GM18507 (cell line): ENCODE measurements around the gene MANBA.

Experiments used
- DNase-seq: peaks from one replicate; pipeline ENCODE4 v3.0.0; 2011; ENCODE audit warnings: low read depth; ENCODE audit not compliant: insufficient read length; ENCODE audit errors: extremely low spot score
- FAIRE-seq: peaks from 2 replicates; lab custom pipeline; 2011; peaks lifted over from hg19 to GRCh38; lab: Jason Lieb, UNC

The MANBA gene

DNA sequence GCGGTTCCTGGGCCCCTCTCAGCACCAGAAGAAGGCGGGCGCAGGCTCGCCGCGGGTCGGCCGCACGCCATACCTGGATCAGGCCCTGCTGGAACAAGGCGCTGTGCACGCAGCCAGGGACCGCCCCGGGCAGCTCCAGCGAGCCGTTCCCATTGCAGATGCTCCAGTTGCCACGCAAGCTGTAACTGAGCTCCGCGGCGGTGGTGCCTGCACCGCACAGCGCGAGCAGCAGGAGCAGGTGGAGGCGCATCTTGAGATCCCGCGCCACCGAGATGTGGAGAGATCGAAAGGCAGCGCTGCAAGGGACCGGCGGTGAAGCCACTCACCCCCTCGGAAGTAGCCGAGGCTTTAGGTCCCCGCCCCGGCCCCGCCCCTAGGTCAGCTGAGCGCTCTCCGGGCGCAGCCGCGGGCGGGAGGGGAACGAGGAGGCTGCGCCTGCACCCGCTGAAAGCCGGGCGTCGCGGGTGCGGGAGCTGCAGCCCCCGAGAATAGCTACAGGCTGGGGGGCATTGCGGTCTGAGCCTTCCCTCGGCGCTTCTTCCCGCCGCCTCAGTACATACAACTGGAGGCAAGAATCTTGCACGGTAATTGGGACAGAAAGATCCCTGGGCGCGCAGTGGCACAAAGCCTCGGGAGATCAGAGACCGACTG is at the start of gene MANBA:
Gene MANBA, minus strand, starts transcription at position 324 of the 651 bp plus-strand sequence. Its CDS starts 74 bp downstream, at position 250.
- FAIRE-seq: peak; percentile 93
- DNase-seq: peak; percentile 88

DNA sequence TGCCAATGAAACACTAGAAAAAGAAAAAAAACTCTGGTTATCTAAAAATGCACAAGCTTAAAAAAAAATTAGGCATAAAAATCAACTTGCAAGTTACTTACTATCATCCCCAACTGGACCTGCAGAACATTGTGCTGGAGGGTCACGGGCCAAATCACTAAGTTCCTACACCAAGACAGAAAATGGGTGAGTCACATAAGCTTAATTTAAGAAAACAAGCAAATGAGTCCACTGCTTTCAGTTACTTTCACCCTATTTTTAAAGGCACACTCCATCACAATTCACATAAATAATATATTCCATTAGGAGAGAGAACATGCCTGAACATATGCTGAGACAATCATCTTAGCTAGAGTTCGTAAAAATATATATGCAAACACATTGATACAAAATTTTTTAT is 48.9 kb upstream of the MANBA start:
- no peak for FAIRE-seq
- no peak for DNase-seq

DNA sequence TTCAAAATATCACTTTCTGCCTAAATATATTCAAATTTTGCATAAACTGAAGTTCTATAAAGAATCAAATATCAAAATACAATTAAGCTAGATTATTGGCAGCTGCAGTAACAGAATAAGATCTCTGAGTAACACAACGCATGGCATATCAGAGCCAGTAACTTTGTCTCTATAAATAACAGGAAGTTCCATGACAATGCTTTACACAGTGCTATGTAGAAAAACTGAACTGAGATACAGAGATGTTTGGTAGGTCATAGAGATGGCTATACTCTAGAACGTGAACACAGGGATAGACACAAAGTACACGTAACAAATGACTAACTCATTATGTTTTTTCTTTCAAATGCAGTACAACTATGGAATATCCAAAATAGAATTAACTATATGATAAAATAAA is 48.4 kb upstream of the MANBA start:
- FAIRE-seq (no peak), DNase-seq (no peak)

DNA sequence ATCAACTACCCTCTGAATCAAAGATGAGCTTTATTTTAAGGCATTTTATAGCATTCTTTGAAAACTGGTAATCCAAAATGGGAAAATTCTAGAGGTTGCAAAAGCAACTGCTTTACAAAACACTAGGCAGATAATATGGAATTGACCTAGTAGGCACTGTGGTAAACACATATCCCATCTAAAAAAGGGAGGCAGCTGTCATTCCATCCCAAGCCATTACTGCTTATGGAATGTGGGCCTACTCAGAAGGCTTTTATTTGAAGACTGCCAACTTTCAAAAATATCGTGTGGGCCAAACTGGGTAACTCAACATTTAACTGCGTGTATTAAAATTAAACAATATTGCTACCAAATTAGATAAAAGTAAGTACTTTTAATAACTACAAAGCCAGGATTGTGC is 47.2 kb upstream of the MANBA start:
- DNase-seq: no peak
- FAIRE-seq: peak; percentile 24

DNA sequence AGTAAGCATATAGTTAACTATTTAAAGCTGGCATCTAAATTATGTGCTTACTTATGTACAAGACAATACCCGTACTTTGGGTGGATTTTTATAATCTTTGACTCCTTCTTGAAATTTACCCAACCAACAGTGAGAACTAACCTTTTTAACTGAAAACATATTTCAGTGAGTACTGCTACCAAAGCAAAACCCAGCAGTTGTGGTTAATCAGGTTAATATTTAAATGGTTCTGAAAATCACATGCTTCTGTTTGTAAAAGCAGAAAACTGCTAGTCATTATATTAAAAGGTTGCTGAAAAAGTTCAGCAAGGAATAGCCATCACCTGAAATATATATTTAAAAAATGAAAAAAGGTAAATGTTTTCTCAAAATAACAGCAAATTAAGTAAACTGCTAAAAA is 46.6 kb upstream of the MANBA start:
- DNase-seq (peak; percentile 5), FAIRE-seq (peak; percentile 79)

DNA sequence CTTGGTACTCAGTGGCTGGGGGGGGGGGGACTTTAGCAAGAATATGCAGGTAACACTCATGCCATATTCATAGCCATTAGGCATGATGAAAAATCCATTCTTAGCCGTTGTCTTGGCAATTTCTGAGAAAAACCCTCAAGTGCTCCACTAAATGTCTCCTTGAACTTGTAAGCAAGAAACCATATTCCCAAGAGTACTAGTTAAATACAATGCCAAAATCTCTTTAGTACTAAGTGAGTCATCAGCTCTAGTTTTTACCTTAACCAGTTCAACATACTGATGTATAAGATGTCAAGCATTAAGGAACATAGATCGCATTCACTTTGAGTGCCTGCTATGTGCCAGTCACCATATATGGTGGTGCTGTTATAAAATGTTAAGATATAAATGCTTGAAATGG is 39.0 kb upstream of the MANBA start:
- DNase-seq (no peak), FAIRE-seq (no peak)

DNA sequence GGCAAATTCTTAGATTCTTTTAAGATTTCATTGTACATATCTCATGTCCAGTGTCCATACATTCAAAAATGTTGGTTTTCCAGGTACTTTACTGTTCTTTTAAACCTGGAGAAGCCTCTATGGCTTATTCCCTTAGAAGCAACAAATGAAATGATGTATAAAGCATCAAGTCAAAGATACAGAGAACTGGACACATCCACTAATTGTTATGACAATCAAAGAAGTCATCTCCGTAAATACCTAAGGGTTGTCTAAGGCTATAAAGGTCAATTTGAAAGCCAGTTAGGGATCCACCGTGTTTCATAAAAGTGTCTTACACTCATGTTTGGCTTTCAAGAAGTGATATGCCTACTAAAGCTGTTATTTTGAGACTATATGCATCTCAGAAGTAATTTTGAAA is 34.2 kb upstream of the MANBA start:
- FAIRE-seq (no peak), DNase-seq (no peak)

DNA sequence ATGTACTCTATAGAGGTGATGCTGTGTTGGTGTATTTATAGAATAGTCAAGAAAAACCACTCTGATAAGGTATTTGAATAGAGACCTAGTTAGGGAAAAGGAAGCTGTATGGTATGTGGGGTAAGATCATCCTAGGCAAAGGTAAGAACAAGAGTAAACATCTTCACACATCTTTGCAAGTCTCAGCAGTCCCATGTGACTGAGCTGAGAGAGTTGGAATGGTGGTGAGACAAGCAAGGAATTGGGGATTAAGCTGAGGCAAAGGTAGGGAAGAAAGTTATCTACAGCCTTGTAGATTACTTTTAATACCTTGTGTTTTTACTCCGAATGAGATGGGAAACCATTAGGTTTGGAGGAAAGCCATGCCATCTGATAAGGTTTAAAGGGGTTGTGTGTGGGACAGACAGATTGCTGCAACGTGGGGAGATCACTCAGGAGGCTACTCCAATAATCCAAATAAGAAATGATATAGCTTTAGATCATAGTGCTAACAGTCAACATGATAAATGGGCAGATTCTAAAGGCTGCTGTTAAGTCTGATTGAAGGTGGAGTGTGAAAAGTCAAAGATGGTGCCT is 31.7 kb upstream of the MANBA start:
- DNase-seq: no peak
- FAIRE-seq: no peak

DNA sequence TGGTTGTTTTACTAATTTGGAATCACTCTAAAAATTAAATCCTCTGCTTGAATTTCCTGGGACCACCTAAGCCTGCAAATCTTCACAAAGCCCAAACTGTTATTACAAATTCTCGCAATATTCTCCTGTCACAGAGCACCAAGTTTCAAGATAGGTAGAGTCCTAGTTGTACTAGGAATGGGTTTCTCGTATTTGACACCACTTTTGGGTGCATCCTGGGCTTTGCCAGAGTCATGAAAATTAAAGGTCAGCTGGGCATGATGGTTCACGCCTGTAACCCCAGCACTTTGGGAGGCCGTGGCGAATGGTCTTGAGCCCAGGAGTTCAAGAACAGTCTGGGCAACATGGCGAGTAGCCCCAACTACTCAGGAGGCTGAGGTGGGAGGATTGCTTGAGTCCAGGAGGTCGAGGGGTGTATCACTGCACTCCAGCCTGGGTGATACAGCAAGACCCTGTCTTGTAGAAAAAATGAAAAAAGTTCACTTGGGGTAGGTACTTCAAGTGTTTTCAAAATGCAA is 30.6 kb upstream of the MANBA start:
- FAIRE-seq (no peak), DNase-seq (no peak)

DNA sequence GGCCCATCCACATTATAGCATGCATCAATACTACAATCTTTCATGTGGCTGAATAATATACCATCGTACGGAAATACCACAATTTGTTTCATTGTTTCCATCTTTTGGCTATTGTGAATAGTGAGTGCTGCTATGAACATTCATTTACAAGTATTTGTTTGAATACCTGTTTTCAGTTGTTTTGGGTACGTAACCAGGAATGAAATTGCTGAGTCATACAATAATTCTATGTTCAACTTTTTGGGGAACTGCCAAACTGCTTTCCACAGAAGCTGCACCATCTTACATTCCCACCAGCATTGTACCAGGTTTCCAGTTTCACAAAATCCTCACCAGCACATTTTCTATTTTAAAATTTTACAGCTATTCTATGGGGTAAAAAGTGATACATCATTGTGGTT is 28.5 kb upstream of the MANBA start:
- FAIRE-seq (peak; percentile 35), DNase-seq (no peak)

DNA sequence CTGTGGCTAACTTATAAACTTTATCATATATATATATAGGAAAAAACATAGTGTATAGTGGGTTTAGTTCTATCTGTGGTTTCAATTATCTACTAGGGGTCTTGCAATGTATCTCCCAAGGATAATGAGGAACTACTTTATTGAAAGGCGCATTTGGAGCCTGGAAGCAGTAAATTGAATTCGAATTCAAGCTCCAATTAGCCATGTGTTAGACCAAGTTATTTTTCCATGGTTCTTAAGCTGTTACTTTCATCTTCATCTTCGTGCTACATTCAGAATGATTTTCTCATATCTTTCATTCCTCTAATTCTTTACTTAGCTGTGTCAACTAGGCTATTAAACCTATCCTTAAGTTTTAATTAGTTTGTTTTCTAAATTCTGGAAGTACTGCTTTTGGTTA is 27.2 kb upstream of the MANBA start:
- DNase-seq (no peak), FAIRE-seq (no peak)

DNA sequence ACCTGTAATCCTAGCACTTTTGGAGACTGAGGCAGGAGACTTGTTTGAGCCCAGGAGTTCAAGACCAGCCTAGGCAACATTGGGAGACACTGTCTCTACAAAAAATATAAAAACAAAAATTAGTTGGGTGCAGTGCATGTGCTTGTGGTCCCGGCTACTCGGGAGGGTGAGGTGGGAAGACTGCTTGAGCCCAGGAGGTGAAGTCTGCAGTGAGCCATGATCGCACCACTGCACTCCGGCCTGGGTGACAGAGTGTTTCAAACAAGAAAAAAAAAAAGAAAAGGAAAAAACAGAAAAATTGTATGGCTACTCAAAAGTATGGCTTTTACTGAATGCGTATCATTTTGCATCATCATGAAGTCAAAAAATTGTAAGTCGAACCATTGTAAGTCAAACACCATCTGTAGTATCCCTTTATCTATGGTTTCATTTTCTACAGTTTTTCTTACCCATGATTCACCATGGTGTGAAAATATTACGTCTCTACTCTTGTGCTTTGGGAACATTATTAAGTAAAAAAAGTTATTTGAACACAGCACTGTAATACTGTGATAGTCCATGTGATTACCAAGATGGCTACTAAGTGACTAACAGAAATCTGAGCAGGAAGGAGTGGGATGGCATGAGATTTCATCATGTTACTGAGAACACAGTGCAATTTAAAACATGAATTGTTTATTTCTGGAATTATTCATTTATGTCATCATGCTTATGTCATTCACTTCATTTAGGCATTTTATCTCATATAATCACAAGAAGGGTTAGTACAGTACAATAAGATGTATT is 26.5 kb upstream of the MANBA start:
- peak; percentile 26 for FAIRE-seq
- DNase-seq: no peak

DNA sequence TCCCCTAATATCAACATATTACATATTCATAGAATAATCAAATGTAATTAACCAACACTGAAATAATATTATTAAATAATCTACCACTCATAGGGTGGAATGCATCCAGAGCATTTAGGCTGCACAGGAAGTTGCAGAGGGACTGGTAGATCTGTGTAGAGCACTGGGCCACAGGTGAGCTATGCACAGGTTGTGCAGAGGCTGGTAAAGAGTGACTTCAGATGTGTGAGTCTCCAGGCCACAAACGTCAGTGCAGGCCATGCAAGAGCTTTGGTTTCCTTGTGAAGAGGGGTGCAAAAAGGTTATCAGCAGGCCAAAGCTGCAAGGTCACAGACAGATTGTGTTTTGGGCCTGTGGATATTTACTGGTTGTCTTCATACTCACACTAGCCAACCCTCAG is 25.5 kb upstream of the MANBA start:
- FAIRE-seq: no peak
- DNase-seq: no peak

DNA sequence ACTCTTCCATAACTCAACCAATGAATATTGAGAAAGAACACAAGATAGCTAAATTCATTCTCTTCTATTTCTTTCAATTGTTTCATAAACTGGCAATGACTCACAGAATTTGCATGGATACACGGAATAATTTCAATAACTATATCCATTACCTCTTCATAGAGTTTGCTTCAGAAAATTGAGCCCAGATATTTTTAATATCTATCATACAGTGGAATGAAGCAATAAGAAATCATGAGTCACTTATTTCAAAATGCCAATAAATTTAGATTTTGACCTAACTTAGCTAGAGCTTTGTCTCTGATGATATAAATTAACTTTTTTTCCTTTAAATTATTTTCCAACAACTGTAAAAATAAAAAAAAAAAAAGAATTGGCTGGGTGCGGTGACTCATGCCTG is 22.2 kb upstream of the MANBA start:
- FAIRE-seq: no peak
- no peak for DNase-seq

DNA sequence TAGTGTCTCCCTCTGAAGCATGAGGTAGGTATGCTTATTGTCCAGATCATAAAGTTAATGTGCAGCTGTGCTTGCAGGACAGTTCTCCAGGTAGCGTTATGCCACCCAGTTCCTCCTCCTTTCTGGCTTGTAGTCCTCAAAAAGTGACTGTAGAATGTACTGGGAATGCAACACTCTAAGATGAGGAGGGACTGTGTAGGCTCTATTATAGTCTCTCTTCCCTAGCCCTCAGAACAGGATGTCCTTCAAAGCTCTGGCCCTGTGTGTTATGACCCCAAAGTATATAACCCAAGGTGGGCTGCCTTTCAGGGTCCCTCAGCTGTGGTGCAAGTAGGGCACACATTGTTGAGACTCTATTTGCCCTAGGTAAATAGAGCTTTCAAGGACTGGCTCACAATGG is 20.8 kb upstream of the MANBA start:
- FAIRE-seq (no peak), DNase-seq (no peak)

DNA sequence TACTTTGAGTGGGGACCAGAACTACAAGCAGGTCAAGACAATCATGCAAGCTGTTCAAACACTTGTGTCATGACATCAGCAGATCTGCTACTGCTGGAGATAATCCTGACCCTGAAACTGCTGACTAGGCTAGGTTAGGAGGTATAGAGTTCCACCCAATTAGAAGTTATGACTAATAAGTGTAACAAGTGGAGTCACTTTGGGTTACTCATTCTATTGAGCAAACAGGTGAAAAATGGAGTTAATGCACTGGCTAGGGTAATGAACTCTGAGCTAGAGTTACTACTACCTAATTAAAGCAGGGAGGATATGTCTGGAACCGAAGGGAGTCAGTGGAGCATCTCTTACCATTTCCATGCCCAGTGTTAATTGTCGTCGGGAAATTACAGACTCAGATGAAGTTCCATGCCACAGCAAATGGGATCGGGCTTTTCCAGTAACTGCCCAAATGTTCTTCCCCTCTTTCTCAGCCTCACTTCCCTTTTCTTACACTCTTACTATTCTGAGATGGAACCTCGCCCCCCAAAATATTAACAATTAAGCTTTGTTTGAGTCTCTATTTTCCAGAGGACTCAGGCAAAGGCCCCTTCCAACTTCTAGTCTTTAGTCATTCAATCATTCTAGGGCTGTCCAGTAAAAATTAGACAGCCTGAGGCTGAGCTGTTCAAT is 19.8 kb upstream of the MANBA start:
- FAIRE-seq: no peak

DNA sequence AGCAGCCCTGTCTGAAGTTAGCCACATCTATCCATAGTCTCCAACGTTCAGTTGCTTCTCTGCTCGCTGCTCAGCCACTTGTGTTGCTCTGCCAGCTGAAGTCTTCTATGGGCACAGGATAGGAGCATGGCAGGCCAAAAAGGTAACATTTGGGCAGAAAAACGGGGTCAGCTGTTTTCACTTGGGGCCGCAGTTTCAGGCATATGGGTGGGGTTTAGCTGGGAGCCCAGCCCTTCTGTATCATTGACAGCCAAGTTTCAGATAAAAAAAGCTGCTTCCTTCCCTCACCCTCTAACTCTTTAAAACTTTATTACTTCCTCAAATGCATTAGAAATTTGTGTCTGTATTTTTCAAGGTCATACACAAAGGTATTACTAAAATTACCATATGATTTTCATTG is 18.4 kb upstream of the MANBA start:
- no peak for FAIRE-seq

More for the DNA sequence above, 19.8 kb upstream of the MANBA start:
- DNase-seq: no peak

DNA sequence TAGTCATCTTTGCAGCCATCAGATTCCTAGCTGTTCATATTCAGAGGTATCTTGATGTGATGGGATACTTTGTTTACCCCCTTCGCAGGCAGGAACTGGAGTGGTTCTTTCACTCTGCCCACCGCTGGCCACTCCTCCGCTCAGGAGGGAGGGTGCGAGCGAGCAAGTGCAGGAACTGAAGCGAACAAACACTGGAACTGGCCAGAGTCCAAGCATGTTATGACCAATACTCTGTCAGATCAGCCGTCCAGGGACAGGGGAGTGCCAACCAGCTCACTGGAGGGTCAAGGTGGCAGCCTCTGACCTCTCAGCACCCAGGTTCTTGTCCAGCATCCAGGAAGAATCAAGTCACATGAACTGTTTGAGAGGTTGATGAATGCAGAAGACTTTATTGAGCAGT is 18.0 kb upstream of the MANBA start:
- no peak for DNase-seq
- no peak for FAIRE-seq

More for the DNA sequence above, 18.4 kb upstream of the MANBA start:
- DNase-seq: no peak

DNA sequence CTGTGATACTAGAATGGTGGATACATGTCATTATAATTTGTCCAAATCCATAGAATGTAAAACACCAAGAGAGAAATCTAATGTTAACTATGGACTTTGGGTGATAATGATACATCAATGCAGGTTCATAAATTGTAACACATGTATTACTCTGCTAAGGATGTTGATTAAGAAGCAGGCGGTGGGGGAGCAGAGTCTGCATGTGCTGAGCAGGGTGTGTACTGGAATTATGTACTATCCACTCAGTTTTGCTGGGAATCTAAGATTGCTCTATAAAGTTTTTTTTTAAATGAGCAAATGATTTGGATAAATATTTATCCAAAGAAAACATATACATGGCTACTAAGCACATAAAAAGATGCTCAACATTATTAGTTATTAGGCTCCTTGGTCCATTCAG is 15.0 kb upstream of the MANBA start:
- DNase-seq (no peak), FAIRE-seq (no peak)

DNA sequence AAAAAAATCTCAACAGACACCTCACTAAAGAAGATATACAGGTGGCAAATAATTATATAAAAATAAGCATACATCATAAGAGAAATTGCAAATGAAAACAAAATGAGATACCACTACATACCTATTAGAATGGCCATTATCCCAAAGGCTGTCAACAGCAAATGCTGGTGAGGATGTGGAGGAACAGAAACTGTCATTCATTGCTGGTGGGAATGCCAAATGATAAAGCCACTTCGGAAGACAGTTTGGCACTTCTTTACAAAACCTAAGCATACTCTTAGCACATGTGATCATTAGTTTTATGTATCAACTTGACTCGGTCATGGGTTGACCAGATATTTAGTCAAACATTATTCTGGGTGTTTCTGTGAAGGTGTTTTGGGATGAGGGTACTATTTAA is 13.5 kb upstream of the MANBA start:
- DNase-seq (no peak), FAIRE-seq (no peak)
